Kidney (tissue), 14 donors: ENCODE data around the gene ANO6. TPM values are rescaled to one million over a fixed set of nuclear protein-coding genes. Genes with fewer than 3 reads are reported as not detected.
"Not testable (repeated sequence)": the region's sequence is repeated elsewhere in the genome, so short reads cannot be mapped to it uniquely, and the experiment has no call there.

Source experiments
- DNase-seq, 5 donors: peaks; one replicate each; pipeline ENCODE4 v3.0.0-alpha.2; 2013 to 2020
- FAIRE-seq: peaks from 2 replicates; lab custom pipeline; 2012; peaks lifted over from hg19 to GRCh38; lab: Jason Lieb, UNC
- H3K27ac ChIP-seq, 2 donors: one replicate each; pipeline ENCODE4 v1.7.0; 2013; ENCODE audit warnings: low read depth in 2 of 2, low read length in 2 of 2, inconsistent platforms in 1 of 2
- H3K27me3 ChIP-seq: one replicate; pipeline ENCODE4 v1.7.1; 2013; ENCODE audit warnings: low read length, inconsistent platforms; ENCODE audit not compliant: control insufficient read depth, insufficient read depth
- H3K36me3 ChIP-seq, 3 donors: one replicate each; pipeline versions ENCODE4 v1.7.0 to v1.7.1; 2013; ENCODE audit warnings: low read length in 3 of 3, control low read depth in 1 of 3, inconsistent platforms in 1 of 3; ENCODE audit not compliant: insufficient read depth in 3 of 3, control insufficient read depth in 2 of 3
- H3K4me1 ChIP-seq, 3 donors: one replicate each; pipeline versions ENCODE4 v1.7.0 to v1.7.1; 2013; ENCODE audit warnings: low read length in 3 of 3, inconsistent platforms in 1 of 3, low read depth in 1 of 3; ENCODE audit not compliant: control insufficient read depth in 2 of 3, insufficient read depth in 2 of 3
- H3K4me3 ChIP-seq, 3 donors: one replicate each; pipeline versions ENCODE4 v1.7.0 to v1.8.1; 2013; ENCODE audit warnings: low read length in 3 of 3, control low read depth in 1 of 3, inconsistent platforms in 1 of 3
- H3K9ac ChIP-seq, 3 donors: one replicate each; pipeline versions ENCODE4 v1.7.0 to v1.7.1; 2013; ENCODE audit warnings: low read length in 3 of 3, control low read depth in 1 of 3, inconsistent platforms in 1 of 3
- H3K9me3 ChIP-seq, 3 donors: one replicate each; pipeline versions ENCODE4 v1.7.0 to v1.7.1; 2013; ENCODE audit warnings: low read length in 3 of 3, control low read depth in 1 of 3, inconsistent platforms in 1 of 3; ENCODE audit not compliant: control insufficient read depth in 2 of 3, insufficient read depth in 1 of 3
- CTCF ChIP-seq: IDR thresholded peaks from 3 replicates; pipeline ENCODE4 v1.5.1; 2012; ENCODE audit warnings: mild to moderate bottlenecking, moderate library complexity, borderline replicate concordance; ENCODE audit not compliant: insufficient read depth; ENCODE audit errors: extremely low read depth
- intact Hi-C: fragments of 100-400 bp; cut with DNase I; formaldehyde crosslinking; loops from one replicate; pipeline ENCODE4 v1.11.1; 2022
- polyA plus RNA-seq: library from polyadenylated mRNA; stranded (reverse); fragments of 350-450 nt; fragmentation: Illumina TruSeq; extraction: RNeasy Lipid Tissue Mini Kit (QIAGEN cat#74804); gene quantifications from one replicate; pipeline ENCODE4 v1.2.3, GENCODE V29; 2014; ENCODE audit warnings: low read depth, low replicate concordance; ENCODE audit not compliant: insufficient read depth
- total RNA-seq: library from RNA; stranded (reverse); fragmentation: NEBNext Ultra II Directional; extraction: Animal tissue kit (Norgen Biotek cat#: 25700); gene quantifications from one replicate; pipeline ENCODE4 v1.2.1, GENCODE V29; 2021
- donor health status: control.
- donor health status: control.
- donor health status: control.
- donor health status: control.
- donor health status: control.
- donor health status: DM: yes; HTN: yes; CAD: no.
- donor health status: Normal renal cell carcinoma (clear cell type).

ANO6 gene
- total and polyA plus RNA-seq, 2 donors from 2014 or later: 17.2 to 46.3 TPM

DNA sequence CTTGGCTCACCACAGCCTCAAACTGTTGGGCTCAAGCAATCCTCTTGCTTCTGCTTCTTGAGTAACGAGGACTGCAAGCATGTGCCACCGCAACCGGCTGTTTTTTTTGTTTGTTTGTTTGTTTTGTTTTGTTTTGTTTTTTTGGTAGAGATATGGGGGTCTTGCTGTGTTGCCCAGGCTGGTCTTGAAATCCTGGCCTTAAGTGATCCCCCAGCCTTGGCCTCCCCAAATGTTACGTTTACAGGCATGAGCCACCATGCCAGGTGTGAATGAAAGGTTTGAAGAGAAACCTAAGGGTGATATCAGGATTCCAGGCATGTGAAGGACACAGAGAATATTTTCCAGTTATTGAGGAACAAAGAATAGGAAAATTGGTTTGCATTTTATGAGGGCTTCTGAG, 45.0 kb downstream of the ANO6 start:
- FAIRE-seq: no peak
- intact Hi-C loops: no loop called here

DNA sequence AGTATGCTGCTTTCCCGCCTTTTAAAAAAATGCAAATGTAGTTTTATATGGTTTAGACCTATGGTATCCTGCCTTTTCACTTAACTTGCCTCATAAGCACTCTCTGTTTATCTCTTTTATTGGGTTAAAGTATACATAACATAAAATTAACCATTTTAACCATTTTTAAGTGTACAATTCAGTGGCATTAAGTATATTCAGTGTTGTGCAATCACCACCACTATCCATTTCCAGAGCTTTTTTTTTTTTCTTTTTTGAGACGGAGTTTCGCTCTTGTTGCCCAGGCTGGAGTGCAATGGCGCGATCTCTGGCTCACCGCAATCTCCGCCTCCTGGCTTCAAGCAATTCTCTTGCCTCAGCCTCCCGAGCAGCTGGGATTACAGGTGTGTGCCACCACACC, 46.3 kb downstream of the ANO6 start:
- H3K9ac ChIP-seq, H3K4me3 ChIP-seq, H3K27ac ChIP-seq, FAIRE-seq, H3K9me3 ChIP-seq, DNase-seq, H3K36me3 ChIP-seq, H3K27me3 ChIP-seq, intact Hi-C loops: not testable (repeated sequence)
- peaks cover 6 to 17% (median 13%) of the 10 kb centered on the region in 3 donors for H3K4me1 ChIP-seq

More for the DNA sequence above, 45.0 kb downstream of the ANO6 start:
- Histone ChIP-seq H3K36me3 (no peaks in the 10 kb centered on the region), H3K4me3 (no peak overlapping the region), H3K4me1 (peaks cover 6 to 20% (median 16%) of the 10 kb centered on the region in 3 donors), H3K27me3 (no peaks in the 10 kb centered on the region), H3K27ac (no peak overlapping the region), H3K9me3 (no peaks in the 10 kb centered on the region), H3K9ac (no peak overlapping the region)
- no peak for DNase-seq
- no peak for TF ChIP-seq CTCF

DNA sequence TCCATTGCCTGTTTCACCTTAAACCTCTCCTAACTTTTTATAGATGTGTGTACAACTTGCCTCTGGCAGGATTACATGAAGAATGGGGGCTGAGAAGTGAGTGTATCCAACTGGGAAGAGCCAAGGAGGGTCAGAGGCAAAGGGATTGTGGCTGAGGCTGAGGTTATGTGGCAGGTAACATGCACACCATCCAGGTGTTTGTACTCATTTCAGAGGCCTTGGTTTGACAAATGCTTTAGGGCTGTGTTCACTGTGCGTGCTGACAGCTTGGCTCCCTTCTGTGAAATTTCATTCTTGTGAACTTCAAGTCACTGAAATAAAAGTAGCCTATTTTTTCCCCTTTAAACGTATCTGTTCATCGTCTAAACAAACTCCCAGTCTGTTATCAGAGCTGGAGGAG, 47.7 kb downstream of the ANO6 start:
- FAIRE-seq (no peak), DNase-seq (peak in 2 of 5 donors; percentile 18 to 28)

More for the DNA sequence above, 47.7 kb downstream of the ANO6 start:
- intact Hi-C loops: no loop called here
- no peak overlapping the region for H3K9ac ChIP-seq
- H3K27me3 ChIP-seq: no peaks in the 10 kb centered on the region
- no peaks in the 10 kb centered on the region for H3K36me3 ChIP-seq
- TF ChIP-seq CTCF: no peak
- H3K27ac ChIP-seq: no peak overlapping the region
- no peaks in the 10 kb centered on the region for H3K9me3 ChIP-seq
- peaks cover 8 to 14% (median 14%) of the 10 kb centered on the region in 3 donors for H3K4me1 ChIP-seq
- no peak overlapping the region for H3K4me3 ChIP-seq
